Kidney epithelial cell (primary cell): ENCODE data around the gene CD151. TPM values are rescaled to one million over a fixed set of nuclear protein-coding genes. Genes with fewer than 3 reads are reported as not detected.

ENCODE experiments used
- DNase-seq: peaks from one replicate; pipeline ENCODE4 v3.0.0-alpha.2; 2010; ENCODE audit warnings: low read depth
- H3K27me3 ChIP-seq: 2 replicates; pipeline ENCODE4 v1.6.0; 2011; ENCODE audit warnings: low read length; ENCODE audit not compliant: control insufficient read depth, insufficient read depth
- H3K36me3 ChIP-seq: 2 replicates; pipeline ENCODE4 v1.5.1; 2011; ENCODE audit warnings: low read length; ENCODE audit not compliant: control insufficient read depth, insufficient read depth
- H3K4me3 ChIP-seq: 2 replicates; pipeline ENCODE4 v1.5.1; 2011; ENCODE audit warnings: low read depth, mild to moderate bottlenecking, control low read depth, low read length
- total RNA-seq: library from RNA; depleted of rRNA; stranded (reverse); fragments of >200 nt; gene quantifications from 2 replicates; pipeline ENCODE4 v1.2.3, GENCODE V29; 2015
- TF ChIP-seq, protein P1 (sequence below): IDR thresholded peaks from 2 replicates; pipeline ENCODE4 v1.5.1; 2011; ENCODE audit warnings: mild to moderate bottlenecking, moderate library complexity, low read length, control low read depth, inconsistent platforms; ENCODE audit not compliant: insufficient read depth, poor library complexity, severe bottlenecking

CD151 gene
- total RNA-seq, 1 donor from 2014 or later: 644 TPM

DNA sequence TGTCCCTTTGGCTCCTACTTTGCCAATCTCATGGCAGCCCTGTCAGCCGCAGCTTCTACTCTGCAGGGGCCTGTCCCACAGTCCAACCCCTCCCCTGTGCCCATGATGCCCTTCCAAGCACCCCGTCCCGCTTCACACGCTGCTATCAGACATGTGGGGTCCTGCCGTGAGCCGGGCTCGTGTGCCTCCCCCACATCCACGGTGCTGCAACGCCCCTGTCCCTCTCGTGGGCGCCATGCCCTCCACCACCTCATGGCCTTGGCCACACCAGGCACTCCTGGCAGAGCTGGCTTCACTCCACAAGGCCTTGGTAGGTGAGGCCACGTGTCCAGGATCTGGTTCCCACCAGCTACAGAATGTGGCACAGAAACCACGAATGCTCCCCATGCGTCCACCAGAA, 54.8 kb downstream of the CD151 start:
- no peak for DNase-seq
- TF ChIP-seq, protein P1, sequence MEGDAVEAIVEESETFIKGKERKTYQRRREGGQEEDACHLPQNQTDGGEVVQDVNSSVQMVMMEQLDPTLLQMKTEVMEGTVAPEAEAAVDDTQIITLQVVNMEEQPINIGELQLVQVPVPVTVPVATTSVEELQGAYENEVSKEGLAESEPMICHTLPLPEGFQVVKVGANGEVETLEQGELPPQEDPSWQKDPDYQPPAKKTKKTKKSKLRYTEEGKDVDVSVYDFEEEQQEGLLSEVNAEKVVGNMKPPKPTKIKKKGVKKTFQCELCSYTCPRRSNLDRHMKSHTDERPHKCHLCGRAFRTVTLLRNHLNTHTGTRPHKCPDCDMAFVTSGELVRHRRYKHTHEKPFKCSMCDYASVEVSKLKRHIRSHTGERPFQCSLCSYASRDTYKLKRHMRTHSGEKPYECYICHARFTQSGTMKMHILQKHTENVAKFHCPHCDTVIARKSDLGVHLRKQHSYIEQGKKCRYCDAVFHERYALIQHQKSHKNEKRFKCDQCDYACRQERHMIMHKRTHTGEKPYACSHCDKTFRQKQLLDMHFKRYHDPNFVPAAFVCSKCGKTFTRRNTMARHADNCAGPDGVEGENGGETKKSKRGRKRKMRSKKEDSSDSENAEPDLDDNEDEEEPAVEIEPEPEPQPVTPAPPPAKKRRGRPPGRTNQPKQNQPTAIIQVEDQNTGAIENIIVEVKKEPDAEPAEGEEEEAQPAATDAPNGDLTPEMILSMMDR: no peak
- Histone ChIP-seq H3K4me3 (no peak overlapping the region), H3K27me3 (no peaks in the 10 kb centered on the region), H3K36me3 (peaks cover 2% of the 10 kb centered on the region)

Other genes with a start within 250 kb of the CD151 start
- gene IRF7, start 217.0 kb upstream of the CD151 start, total RNA-seq: 60.2 and 78.7 TPM in 2 replicates
- 0.92 TPM in 1 of 2 replicates, not detected in the other for gene CDHR5, start 208.0 kb upstream of the CD151 start, total RNA-seq
- gene SCT, start 205.8 kb upstream of the CD151 start, total RNA-seq: 2.1 TPM in 1 of 2 replicates, not detected in the other
- 0.08 TPM in 1 of 2 replicates, not detected in the other for gene DRD4, start 195.7 kb upstream of the CD151 start, total RNA-seq
- 56.5 and 63.0 TPM in 2 replicates for gene DEAF1, start 137.7 kb upstream of the CD151 start, total RNA-seq
- gene TMEM80, start 137.1 kb upstream of the CD151 start, total RNA-seq: 22.7 and 28.5 TPM in 2 replicates
- gene EPS8L2, start 126.7 kb upstream of the CD151 start, total RNA-seq: 119 and 143 TPM in 2 replicates
- 201 and 207 TPM in 2 replicates for gene TALDO1, start 85.5 kb upstream of the CD151 start, total RNA-seq
- 27.6 and 54.9 TPM in 2 replicates for gene GATD1, start 55.5 kb upstream of the CD151 start, total RNA-seq
- 0.25 TPM in 1 of 2 replicates, not detected in the other for gene CEND1, start 42.9 kb upstream of the CD151 start, total RNA-seq
- gene SLC25A22, start 34.7 kb upstream of the CD151 start, total RNA-seq: 17.1 and 19.8 TPM in 2 replicates
- gene PIDD1, start 27.7 kb upstream of the CD151 start, total RNA-seq: 31.1 and 36.2 TPM in 2 replicates
- gene RPLP2, start 23.0 kb upstream of the CD151 start, total RNA-seq: 708 and 1,183 TPM in 2 replicates
- 27.5 and 46.0 TPM in 2 replicates for gene PNPLA2, start 14.0 kb upstream of the CD151 start, total RNA-seq
- gene CRACR2B, start 5.0 kb upstream of the CD151 start, total RNA-seq: 18.3 and 19.7 TPM in 2 replicates
- gene POLR2L, start 9.6 kb downstream of the CD151 start, total RNA-seq: 42.0 and 45.1 TPM in 2 replicates
- 77.5 and 77.9 TPM in 2 replicates for gene TSPAN4, start 9.9 kb downstream of the CD151 start, total RNA-seq
- gene CHID1, start 77.9 kb downstream of the CD151 start, total RNA-seq: 90.0 and 121 TPM in 2 replicates
- gene AP2A2, start 92.9 kb downstream of the CD151 start, total RNA-seq: 88.0 and 91.4 TPM in 2 replicates
- gene MUC6, start 203.8 kb downstream of the CD151 start, total RNA-seq: under 0.01 TPM in 1 of 2 replicates, not detected in the other
- gene MUC2, start 241.9 kb downstream of the CD151 start, total RNA-seq: not detected in 2 replicates